Neutrophil (primary cell): ENCODE measurements around the gene BTAF1.

Experiments used
- H3K27ac ChIP-seq: fragments of 200-600 bp; sonication (generic); 2 replicates; pipeline ENCODE4 v1.5.1; 2016; ENCODE audit warnings: mild to moderate bottlenecking, moderate library complexity
- H3K27me3 ChIP-seq: fragments of 200-600 bp; sonication (generic); 2 replicates; pipeline ENCODE4 v1.6.0; 2016; ENCODE audit warnings: mild to moderate bottlenecking
- H3K36me3 ChIP-seq: fragments of 200-600 bp; sonication (generic); 2 replicates; pipeline ENCODE4 v1.5.1; 2017
- H3K4me1 ChIP-seq, 2 experiments: fragments of 200-600 bp in 1 of 2; sonication (generic) in 1 of 2; 1 replicate in 1 of 2; 2 replicates in 1 of 2; pipeline versions ENCODE4 v1.5.1 to v1.6.1; 2013 to 2016; ENCODE audit warnings: low read depth in 1 of 2, low read length in 1 of 2, mild to moderate bottlenecking in 1 of 2, moderate library complexity in 1 of 2; ENCODE audit not compliant: control insufficient read depth in 1 of 2, insufficient read depth in 1 of 2
- H3K4me3 ChIP-seq, 2 experiments: fragments of 200-600 bp in 1 of 2; sonication (generic) in 1 of 2; 1 replicate in 1 of 2; 2 replicates in 1 of 2; pipeline ENCODE4 v1.5.1; 2013 to 2016; ENCODE audit warnings: low read depth in 1 of 2, low read length in 1 of 2, mild to moderate bottlenecking in 1 of 2, moderate library complexity in 1 of 2
- H3K9me3 ChIP-seq: fragments of 200-600 bp; sonication (generic); 2 replicates; pipeline ENCODE4 v1.5.1; 2016
- CTCF ChIP-seq: fragments of 200-600 bp; sonication (generic); IDR thresholded peaks from 2 replicates; pipeline ENCODE4 v1.5.1; 2016; ENCODE audit warnings: antibody characterized with exemption

BTAF1 gene

GRCh38 chr10:91944880-91945630 lies 21.5 kb downstream of the BTAF1 start:
- no peaks in the 10 kb centered on the region for H3K9me3 ChIP-seq
- H3K27ac ChIP-seq, result no peak overlapping the region
- H3K4me3 ChIP-seq, result no peak overlapping the region
- H3K27me3 ChIP-seq, result no peaks in the 10 kb centered on the region
- H3K4me1 ChIP-seq, result no peaks in the 10 kb centered on the region
- H3K36me3 ChIP-seq, result peaks cover 14% of the 10 kb centered on the region
- TF ChIP-seq CTCF, result no peak

- Histone ChIP-seq H3K27ac (no peak overlapping the region), H3K4me3 (no peak overlapping the region), H3K36me3 (peaks cover 71% of the 10 kb centered on the region), H3K9me3 (no peaks in the 10 kb centered on the region), H3K27me3 (no peaks in the 10 kb centered on the region), H3K4me1 (no peaks in the 10 kb centered on the region)
- TF ChIP-seq CTCF, result no peak
Observed at GRCh38 chr10:91953600-91954160, 30.1 kb downstream of the BTAF1 start.

- Histone ChIP-seq H3K36me3 (peaks cover 85% of the 10 kb centered on the region), H3K4me3 (no peak overlapping the region), H3K9me3 (no peaks in the 10 kb centered on the region), H3K4me1 (no peaks in the 10 kb centered on the region), H3K27ac (no peak overlapping the region), H3K27me3 (no peaks in the 10 kb centered on the region)
- no peak for TF ChIP-seq CTCF
Observed at GRCh38 chr10:91955114-91955513, 31.5 kb downstream of the BTAF1 start.

- no peaks in the 10 kb centered on the region for H3K27me3 ChIP-seq
Observed at GRCh38 chr10:91957091-91957490, 33.5 kb downstream of the BTAF1 start.

GRCh38 chr10:91969297-91969696 lies 45.7 kb downstream of the BTAF1 start:
- Histone ChIP-seq H3K4me1 (no peaks in the 10 kb centered on the region), H3K36me3 (peaks cover 47% of the 10 kb centered on the region), H3K4me3 (no peak overlapping the region), H3K27me3 (no peaks in the 10 kb centered on the region), H3K9me3 (no peaks in the 10 kb centered on the region), H3K27ac (no peak overlapping the region)
- no peak for TF ChIP-seq CTCF

More at GRCh38 chr10:91957091-91957490, 33.5 kb downstream of the BTAF1 start:
- peaks cover 92% of the 10 kb centered on the region for H3K36me3 ChIP-seq
- H3K4me3 ChIP-seq, result no peak overlapping the region
- TF ChIP-seq CTCF, result no peak
- H3K4me1 ChIP-seq, result no peaks in the 10 kb centered on the region
- no peaks in the 10 kb centered on the region for H3K9me3 ChIP-seq
- H3K27ac ChIP-seq, result no peak overlapping the region
